NCI-H82 treated with DMSO at 0.1 percent for 48 hours (cell line): ENCODE results near the gene DTNA.
A peak's percentile ranks its signal among the peaks of the same experiment; 100 is the strongest.

ENCODE experiments used
- DNase-seq: peaks from one replicate; lab custom pipeline; 2025; ENCODE audit not compliant: unreplicated experiment; lab: John Stamatoyannopoulos, UW

The DTNA gene

DNA sequence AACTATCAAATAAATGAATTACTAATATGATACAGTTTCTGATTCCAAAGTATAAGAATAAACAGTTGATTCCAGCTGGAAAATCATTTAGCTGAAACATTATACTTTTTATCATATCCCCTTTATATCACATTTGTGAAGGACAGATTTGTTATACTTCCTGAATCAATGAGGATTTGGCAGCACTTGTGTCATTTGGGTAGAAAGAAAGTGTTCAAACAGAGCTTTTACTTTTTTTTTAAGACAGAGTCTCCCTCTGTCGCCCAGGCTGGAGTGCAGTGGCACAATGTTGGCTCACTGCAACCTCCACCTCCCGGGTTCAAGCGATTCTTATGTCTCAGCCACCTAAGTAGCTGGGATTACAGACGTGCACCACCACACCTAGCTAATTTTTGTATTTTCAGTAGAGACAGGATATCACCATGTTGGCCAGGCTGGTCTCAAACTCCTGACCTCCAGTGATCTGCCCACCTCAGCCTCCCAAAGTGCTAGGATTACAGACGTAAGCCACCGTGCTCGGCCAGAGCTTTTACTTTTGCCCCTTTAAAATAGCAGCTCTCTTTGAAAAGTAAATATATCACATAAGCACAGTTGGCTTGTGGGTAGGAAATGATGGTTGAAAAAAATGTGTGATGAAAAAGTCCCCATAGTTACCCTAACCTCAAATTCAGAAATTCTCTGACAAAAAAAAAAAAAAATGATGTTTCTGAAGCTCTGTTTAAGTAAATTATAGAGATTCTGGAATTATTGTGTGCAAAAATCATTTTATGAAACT, 95.2 kb downstream of the DTNA start:
- no peak for DNase-seq

DNA sequence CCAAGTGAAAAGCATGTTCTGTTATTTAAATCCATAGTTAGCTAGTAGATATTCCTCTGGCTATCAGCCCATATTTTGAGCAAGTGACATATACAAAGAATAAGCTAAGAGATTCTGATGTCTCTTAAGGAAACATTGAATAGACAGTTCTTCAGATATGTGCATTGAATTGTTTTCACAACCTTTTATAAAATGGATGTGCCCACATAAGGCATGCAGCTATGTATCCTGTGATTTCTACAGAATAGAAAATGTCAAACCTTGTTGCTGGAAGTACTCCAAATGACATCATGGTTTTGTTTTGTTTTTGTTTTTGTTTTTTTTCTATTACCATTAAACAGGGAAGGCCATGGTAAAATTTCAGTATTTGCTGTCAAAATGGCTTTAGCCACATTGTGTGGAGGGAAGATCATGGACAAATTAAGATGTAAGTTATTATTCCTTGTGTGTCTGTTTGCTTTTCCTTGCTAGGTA, 95.8 kb downstream of the DTNA start:
- DNase-seq, result no peak

- no peak for DNase-seq
Observed at GRCh38 chr18:34806527-34806926, 96.4 kb downstream of the DTNA start.

DNA sequence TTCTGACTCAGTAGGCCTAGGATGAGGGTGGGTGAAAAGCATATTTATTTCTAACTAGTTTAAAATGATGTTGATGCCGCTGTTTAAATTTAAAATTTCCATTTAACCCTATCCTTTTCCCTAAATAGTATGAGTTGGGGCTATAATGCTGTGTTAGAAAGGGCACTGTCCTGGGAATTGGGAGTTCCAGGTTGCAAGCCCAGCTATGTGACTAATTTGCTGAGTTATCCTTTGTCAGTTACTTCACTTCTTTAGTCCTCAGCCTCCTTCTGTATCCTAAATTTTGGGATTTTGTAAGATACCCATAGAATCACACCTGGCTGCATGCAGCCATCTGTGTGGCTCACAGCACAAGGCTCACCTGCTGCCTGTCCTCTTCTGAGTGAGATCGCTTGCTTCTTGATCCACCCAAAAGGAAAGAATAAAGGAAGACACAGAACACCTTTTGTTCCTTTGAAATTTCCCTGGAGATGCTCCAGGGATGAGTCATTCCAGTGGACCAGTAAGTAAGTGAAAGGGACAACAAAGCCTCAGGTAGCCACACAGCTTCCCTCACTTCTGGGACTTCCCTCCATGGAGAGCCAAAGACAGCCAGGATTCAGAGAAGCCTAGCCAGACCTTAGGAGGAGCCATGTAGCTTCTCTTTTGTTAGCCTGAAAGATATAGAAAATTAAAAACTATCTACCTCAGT, 97.2 kb downstream of the DTNA start:
- DNase-seq, result no peak

- DNase-seq, result no peak
Observed at GRCh38 chr18:34808389-34808788, 98.3 kb downstream of the DTNA start.

DNA sequence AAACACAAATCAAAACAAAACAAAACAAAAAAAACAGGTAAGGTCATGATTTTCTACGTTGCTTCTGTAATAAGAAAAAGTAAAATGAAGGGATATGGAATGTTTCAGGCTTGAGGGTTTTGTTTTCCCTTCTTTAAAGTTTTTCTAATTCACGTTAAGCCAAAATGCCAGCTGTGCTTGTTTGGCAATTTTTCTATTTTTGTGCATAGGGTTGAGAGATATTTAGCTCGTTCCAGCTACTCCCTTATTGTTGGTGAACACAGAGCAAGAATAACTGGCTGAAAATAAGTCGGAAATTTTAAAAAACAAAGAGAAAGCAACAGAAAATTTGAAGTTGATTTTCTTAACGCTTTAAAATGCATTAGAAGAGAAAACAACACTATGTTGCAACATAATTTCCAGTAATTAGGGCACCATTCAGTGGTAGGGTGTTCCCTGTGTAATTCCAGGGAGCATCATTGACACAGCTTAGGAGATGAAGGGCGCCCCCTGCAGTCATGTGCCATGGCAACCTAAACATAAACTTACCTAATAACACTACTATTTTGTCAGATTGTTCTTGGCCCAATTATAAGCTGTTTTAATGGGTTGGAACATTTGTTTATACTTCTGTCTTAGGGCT, 99.5 kb downstream of the DTNA start:
- DNase-seq, result no peak

- DNase-seq, result no peak
Observed at GRCh38 chr18:34816183-34816582, 106.1 kb downstream of the DTNA start.

GRCh38 chr18:34817636-34818035, 107.5 kb downstream of the DTNA start:
- DNase-seq, result no peak

DNA sequence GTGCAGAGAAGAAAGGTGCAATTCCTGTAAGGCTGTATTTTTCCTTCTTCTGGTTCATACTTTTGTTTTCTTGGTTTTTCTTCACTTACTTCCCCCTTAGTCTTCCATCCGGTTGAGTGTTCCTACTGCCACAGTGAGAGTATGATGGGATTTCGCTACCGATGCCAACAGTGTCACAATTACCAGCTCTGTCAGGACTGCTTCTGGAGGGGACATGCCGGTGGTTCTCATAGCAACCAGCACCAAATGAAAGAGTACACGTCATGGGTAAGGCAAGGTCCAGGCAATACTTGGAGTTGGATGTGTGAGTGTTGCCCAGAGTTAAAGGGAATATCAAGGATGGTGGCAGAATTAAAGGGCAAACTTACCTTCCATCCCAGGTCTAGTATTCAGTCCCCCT, 108.0 kb downstream of the DTNA start:
- DNase-seq, result no peak

DNA sequence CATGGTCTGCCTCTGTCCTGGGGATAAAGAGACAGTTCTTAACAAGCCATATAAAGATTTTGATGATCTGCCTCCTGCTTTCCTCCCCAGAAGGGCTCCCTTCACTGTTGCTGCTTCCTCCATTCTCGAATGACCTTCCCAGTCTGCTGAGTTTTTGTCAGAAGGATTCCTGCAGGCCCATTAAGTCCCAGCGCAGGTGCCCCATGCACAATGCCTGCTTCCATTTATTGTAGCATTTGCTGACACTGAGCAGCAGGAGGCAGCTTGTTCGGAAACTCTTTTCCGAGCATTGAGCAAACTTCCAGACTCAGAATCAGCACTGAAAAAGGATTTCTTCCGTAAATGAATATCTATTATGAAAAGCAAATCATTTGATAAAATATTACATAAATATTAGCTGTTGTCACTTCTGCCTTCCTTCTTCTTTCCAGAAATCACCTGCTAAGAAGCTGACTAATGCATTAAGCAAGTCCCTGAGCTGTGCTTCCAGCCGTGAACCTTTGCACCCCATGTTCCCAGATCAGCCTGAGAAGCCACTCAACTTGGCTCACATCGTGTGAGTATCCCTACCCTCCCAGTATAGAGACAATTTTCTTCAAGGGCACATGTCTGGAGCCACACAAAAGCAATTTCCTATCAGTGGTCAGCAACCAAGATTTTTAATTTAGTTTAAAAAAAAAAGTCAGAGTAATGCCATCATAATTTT, 110.4 kb downstream of the DTNA start:
- no peak for DNase-seq

DNA sequence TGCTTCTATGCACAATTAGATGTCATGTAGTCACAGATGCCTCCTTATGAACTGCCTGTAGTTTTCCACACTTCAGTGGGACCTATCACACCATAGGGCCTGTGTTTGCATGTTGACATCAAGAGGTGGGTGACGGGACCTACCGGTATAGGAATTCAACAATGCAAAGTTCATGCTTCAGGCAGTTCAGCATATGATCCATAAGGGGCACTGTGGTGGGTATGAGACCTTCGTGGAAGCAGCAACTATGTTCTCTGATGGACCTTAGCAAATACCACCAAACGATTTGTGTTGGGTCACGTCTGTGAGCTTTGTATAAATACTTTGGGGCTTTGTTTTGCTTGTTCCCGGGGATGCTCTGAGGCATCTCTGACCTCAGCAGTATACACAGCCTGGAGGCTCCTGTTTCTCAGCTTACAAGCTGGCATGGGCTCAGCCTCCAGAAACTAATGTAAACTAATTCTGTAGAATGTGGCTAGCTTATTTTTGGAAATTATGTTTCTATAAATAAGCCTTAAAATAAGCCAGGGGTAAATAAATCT, 111.6 kb downstream of the DTNA start:
- DNase-seq, result no peak

GRCh38 chr18:34828093-34828492, 118.0 kb downstream of the DTNA start:
- no peak for DNase-seq

DNA sequence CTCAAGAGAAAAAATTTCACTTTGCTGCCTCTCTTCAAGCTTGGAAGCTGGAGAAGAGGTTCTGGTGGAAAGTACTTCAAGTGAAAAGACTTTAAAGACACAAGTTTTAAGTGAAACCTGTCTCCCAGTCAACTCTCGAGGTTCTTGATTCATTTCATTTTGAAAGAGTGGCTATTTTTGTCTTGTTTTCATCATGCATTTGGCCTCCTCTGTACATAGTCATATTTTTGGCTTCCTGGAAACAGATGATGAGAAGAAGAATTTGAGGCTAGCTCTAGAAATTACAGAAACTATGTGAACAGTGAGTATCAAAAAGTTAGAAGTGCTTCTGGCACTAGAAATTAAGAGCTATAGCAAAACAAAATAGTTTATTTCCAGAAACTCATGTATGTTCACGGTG, 124.8 kb downstream of the DTNA start:
- DNase-seq, result no peak

GRCh38 chr18:34835466-34835865, 125.4 kb downstream of the DTNA start:
- no peak for DNase-seq

- DNase-seq, result no peak
Observed at GRCh38 chr18:34837769-34838272, 127.7 kb downstream of the DTNA start.

DNA sequence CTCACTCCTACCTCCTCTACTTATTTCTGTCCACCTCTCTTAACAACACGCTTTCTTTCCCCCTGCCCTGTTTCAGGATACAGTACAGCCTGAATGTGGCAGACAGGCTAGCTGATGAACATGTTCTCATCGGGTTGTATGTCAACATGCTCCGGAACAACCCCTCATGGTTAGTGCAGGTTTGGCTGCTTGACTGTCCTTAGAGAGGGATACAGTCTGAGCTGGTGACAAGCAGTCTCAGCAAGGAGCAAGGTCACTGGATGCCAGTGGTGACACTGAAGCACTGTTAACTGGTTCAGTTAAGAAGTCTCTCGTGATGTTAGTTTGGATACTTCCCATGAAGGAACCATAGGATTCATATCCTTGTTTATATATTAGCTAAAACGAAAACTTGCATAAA, 128.6 kb downstream of the DTNA start:
- DNase-seq, result no peak

GRCh38 chr18:34840256-34840826, 130.2 kb downstream of the DTNA start:
- DNase-seq, result peak; percentile 34

DNA sequence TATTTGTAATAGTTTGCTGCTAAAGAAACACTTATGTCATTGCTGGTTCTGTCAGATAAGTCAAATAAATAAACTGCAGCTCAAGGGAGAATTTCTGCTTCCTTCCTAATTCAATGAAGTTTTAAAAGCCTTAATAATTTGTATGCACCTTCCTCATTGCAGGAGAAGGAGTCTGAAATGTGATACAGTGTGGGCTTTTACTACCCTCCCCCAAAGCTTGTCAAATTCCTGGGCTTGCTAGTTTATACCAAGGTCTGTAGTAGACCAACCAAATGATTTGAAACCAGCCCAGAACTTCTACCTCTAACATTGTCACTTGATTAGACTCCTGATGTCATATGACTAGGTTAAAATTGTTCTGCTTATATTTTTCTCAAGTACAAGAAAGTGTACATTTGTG, 131.8 kb downstream of the DTNA start:
- no peak for DNase-seq

GRCh38 chr18:34844072-34844471, 134.0 kb downstream of the DTNA start:
- no peak for DNase-seq

DNA sequence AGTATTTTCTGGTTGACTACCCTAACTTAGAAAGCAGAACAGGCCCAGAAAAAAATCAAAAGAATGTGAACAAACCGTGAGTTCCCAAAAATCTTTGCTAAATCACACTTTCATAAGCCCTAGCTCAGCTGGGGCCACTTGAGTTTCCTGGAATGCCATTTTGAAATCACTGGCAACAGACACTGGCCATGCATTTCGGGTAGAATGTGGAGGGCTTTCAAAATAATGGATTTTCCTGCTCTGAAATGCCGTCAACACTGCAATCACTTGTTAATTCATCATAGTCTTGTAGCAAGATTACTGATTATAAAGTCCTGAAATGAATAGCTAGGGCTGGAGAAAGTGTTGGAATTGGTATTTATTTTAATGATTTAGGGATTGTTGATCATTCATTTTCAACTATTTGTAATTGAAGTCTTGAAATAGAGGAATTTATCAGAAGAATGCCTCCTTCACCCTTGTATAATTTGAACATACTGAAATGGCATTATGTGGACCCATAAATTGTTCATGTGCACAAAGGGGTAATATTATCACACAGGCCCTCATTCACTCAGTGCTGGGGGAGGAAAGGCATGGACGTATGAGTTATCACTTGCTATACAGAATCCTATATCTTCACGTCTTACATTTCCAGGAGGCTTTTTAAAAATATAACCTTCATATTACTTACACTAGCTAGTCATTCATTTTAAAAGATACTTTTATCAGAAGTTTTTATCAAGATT, 134.8 kb downstream of the DTNA start:
- DNase-seq, result no peak
